GM21515 (cell line): ENCODE results near the gene SOX10.
"Not testable (repeated sequence)": the region's sequence is repeated elsewhere in the genome, so short reads cannot be mapped to it uniquely, and the experiment has no call there.

Experiments used
- ATAC-seq: cut with Tn5 transposase; IDR thresholded peaks from one replicate; pipeline ENCODE4 v1.9.1; 2021; ENCODE audit not compliant: unreplicated experiment

The SOX10 gene

GRCh38 chr22:37986371-37986770, 2.0 kb upstream of the SOX10 start:
- ATAC-seq, result no peak

GRCh38 chr22:37985751-37986281, 1.5 kb upstream of the SOX10 start:
- ATAC-seq, result no peak

- no peak for ATAC-seq
These were observed 763 bp upstream of the SOX10 start for GRCh38 chr22:37985050-37985585.

- no peak for ATAC-seq
These were observed 1.2 kb downstream of the SOX10 start for GRCh38 chr22:37982938-37983859.

GRCh38 chr22:37982151-37982785, 2.1 kb downstream of the SOX10 start:
- ATAC-seq, result no peak

- no peak for ATAC-seq
These were observed 2.9 kb downstream of the SOX10 start for GRCh38 chr22:37981282-37982011.

- ATAC-seq, result no peak
These were observed 4.6 kb downstream of the SOX10 start for GRCh38 chr22:37979782-37980181.

- ATAC-seq, result no peak
These were observed 7.8 kb downstream of the SOX10 start for GRCh38 chr22:37976547-37976946.

GRCh38 chr22:37976022-37976421, 8.3 kb downstream of the SOX10 start:
- not testable (repeated sequence) for ATAC-seq

- no peak for ATAC-seq
These were observed 9.2 kb downstream of the SOX10 start for GRCh38 chr22:37975153-37975552.

- ATAC-seq, result no peak
These were observed 10.8 kb downstream of the SOX10 start for GRCh38 chr22:37973271-37974170.

- ATAC-seq, result no peak
These were observed 11.8 kb downstream of the SOX10 start for GRCh38 chr22:37972527-37972926.

- no peak for ATAC-seq
These were observed 12.6 kb downstream of the SOX10 start for GRCh38 chr22:37971475-37972434.

- ATAC-seq, result no peak
These were observed 13.5 kb downstream of the SOX10 start for GRCh38 chr22:37970864-37971263.

- ATAC-seq, result no peak
These were observed 15.7 kb downstream of the SOX10 start for GRCh38 chr22:37968452-37969251.

GRCh38 chr22:37967637-37968451, 16.5 kb downstream of the SOX10 start:
- no peak for ATAC-seq

GRCh38 chr22:37967147-37967546, 17.2 kb downstream of the SOX10 start:
- ATAC-seq, result no peak
